Suppressor macrophage (primary cell): ENCODE data around the gene CARS1.
"Not testable (repeated sequence)": the region's sequence is repeated elsewhere in the genome, so short reads cannot be mapped to it uniquely, and the experiment has no call there.

ENCODE experiments used
- DNase-seq, 4 experiments: peaks; one replicate each; pipeline ENCODE4 v3.0.0-alpha.2; 2020 to 2022

The CARS1 gene

GRCh38 chr11:3089236-3090061, 32.2 kb upstream of the CARS1 start:
- no peak for DNase-seq

GRCh38 chr11:3088806-3089205, 31.6 kb upstream of the CARS1 start:
- DNase-seq, result no peak

GRCh38 chr11:3087821-3088800, 30.9 kb upstream of the CARS1 start:
- DNase-seq, result peak in 3 of 4 experiments; percentile 17 to 46 (median 29)

GRCh38 chr11:3087373-3087772, 30.1 kb upstream of the CARS1 start:
- no peak for DNase-seq

- no peak for DNase-seq
Measured at GRCh38 chr11:3086671-3087150, 29.5 kb upstream of the CARS1 start.

GRCh38 chr11:3086114-3086513, 28.9 kb upstream of the CARS1 start:
- peak in 1 of 4 experiments; percentile 1 for DNase-seq

- DNase-seq, result peak in 1 of 4 experiments; percentile 1
Measured at GRCh38 chr11:3085052-3085451, 27.8 kb upstream of the CARS1 start.

- no peak for DNase-seq
Measured at GRCh38 chr11:3083321-3083720, 26.1 kb upstream of the CARS1 start.

GRCh38 chr11:3081386-3081751, 24.1 kb upstream of the CARS1 start:
- no peak for DNase-seq

GRCh38 chr11:3080733-3081385, 23.6 kb upstream of the CARS1 start:
- DNase-seq, result peak in 1 of 4 experiments; percentile 1

- DNase-seq, result peak in 1 of 4 experiments; percentile 16
Measured at GRCh38 chr11:3080104-3080503, 22.9 kb upstream of the CARS1 start.

- DNase-seq, result peak in 1 of 4 experiments; percentile 1
Measured at GRCh38 chr11:3077846-3078440, 20.7 kb upstream of the CARS1 start.

- DNase-seq, result no peak
Measured at GRCh38 chr11:3077189-3077836, 20.1 kb upstream of the CARS1 start.

- peak in 1 of 4 experiments; percentile 1 for DNase-seq
Measured at GRCh38 chr11:3074912-3075589, 17.8 kb upstream of the CARS1 start.

- DNase-seq, result no peak
Measured at GRCh38 chr11:3073029-3073435, 15.8 kb upstream of the CARS1 start.

GRCh38 chr11:3069425-3069824, 12.2 kb upstream of the CARS1 start:
- DNase-seq, result no peak

- not testable (repeated sequence) for DNase-seq
Measured at GRCh38 chr11:3066308-3066707, 9.1 kb upstream of the CARS1 start.

GRCh38 chr11:3064709-3065108, 7.5 kb upstream of the CARS1 start:
- DNase-seq, result not testable (repeated sequence)

- DNase-seq, result not testable (repeated sequence)
Measured at GRCh38 chr11:3063876-3064275, 6.7 kb upstream of the CARS1 start.

- not testable (repeated sequence) for DNase-seq
Measured at GRCh38 chr11:3063432-3063831, 6.2 kb upstream of the CARS1 start.

- no peak for DNase-seq
Measured at GRCh38 chr11:3060436-3061025, 3.3 kb upstream of the CARS1 start.
